MM.1S (cell line): Measurements from ENCODE around the gene PPIF.

ENCODE experiments used
- DNase-seq: peaks from one replicate; pipeline ENCODE4 v3.0.0-alpha.2; 2015
- H2AFZ ChIP-seq: fragments of 300-600 bp; sonication (generic); 2 replicates; pipeline ENCODE4 v1.6.0; 2016; ENCODE audit warnings: antibody characterized with exemption, low read length
- H3F3A ChIP-seq: fragments of 300-600 bp; sonication (generic); 2 replicates; pipeline ENCODE4 v1.6.1; 2016; ENCODE audit warnings: mild to moderate bottlenecking, antibody characterized with exemption, low read length, moderate library complexity, mixed read lengths; ENCODE audit not compliant: insufficient read depth
- H3K27ac ChIP-seq: fragments of 300-600 bp; sonication (generic); 2 replicates; pipeline ENCODE4 v1.5.1; 2016; ENCODE audit warnings: mild to moderate bottlenecking, low read length
- H3K27me3 ChIP-seq: fragments of 300-600 bp; sonication (generic); replicated peaks from 2 replicates; pipeline ENCODE4 v1.6.0; 2016; ENCODE audit warnings: low read length; ENCODE audit not compliant: insufficient read depth
- H3K36me3 ChIP-seq: fragments of 300-600 bp; sonication (generic); replicated peaks from 2 replicates; pipeline ENCODE4 v1.6.1; 2016; ENCODE audit warnings: mild to moderate bottlenecking, low read length, mixed read lengths; ENCODE audit not compliant: insufficient read depth
- H3K4me1 ChIP-seq: fragments of 300-600 bp; sonication (generic); 2 replicates; pipeline ENCODE4 v1.6.1; 2016; ENCODE audit warnings: low read length, mixed read lengths
- H3K4me2 ChIP-seq: fragments of 300-600 bp; sonication (generic); 2 replicates; pipeline ENCODE4 v1.6.0; 2016; ENCODE audit warnings: low read depth, low read length
- H3K4me3 ChIP-seq: fragments of 300-600 bp; sonication (generic); 2 replicates; pipeline ENCODE4 v1.5.1; 2016; ENCODE audit warnings: low read length, mixed read lengths
- H3K79me2 ChIP-seq: fragments of 300-600 bp; sonication (generic); 2 replicates; pipeline ENCODE4 v1.6.1; 2016; ENCODE audit warnings: mixed run types, low read length, mixed read lengths
- H3K9ac ChIP-seq: fragments of 300-600 bp; sonication (generic); 2 replicates; pipeline ENCODE4 v1.6.1; 2016; ENCODE audit warnings: low read length, mixed read lengths
- H3K9me2 ChIP-seq: fragments of 300-600 bp; sonication (generic); replicated peaks from 2 replicates; pipeline ENCODE4 v1.6.1; 2016; ENCODE audit warnings: mild to moderate bottlenecking, low read length, mixed read lengths; ENCODE audit not compliant: insufficient read depth
- H3K9me3 ChIP-seq: fragments of 300-600 bp; sonication (generic); replicated peaks from 2 replicates; pipeline ENCODE4 v1.6.1; 2016; ENCODE audit warnings: mild to moderate bottlenecking, low read length, mixed read lengths; ENCODE audit not compliant: insufficient read depth
- H4K20me1 ChIP-seq: fragments of 300-600 bp; sonication (generic); 2 replicates; pipeline ENCODE4 v1.6.1; 2016; ENCODE audit warnings: mild to moderate bottlenecking, low read length, moderate library complexity, mixed read lengths; ENCODE audit not compliant: insufficient read depth
- CTCF ChIP-seq: fragments of 300-600 bp; sonication (generic); IDR thresholded peaks from 2 replicates; pipeline ENCODE4 v1.5.1; 2016; ENCODE audit warnings: antibody characterized with exemption, low read length, mixed read lengths
- EZH2 ChIP-seq: fragments of 300-600 bp; sonication (generic); optimal IDR thresholded peaks from 2 replicates; pipeline ENCODE3; 2017; ENCODE audit warnings: low read depth, mild to moderate bottlenecking, antibody characterized with exemption, low read length, mixed read lengths
- EZH2phosphoT487 ChIP-seq: fragments of 300-600 bp; sonication (generic); IDR thresholded peaks from 2 replicates; pipeline ENCODE4 v1.6.1; 2018; ENCODE audit warnings: antibody characterized with exemption, low read length

The PPIF gene

GRCh38 chr10:79323602-79324001, 23.7 kb upstream of the PPIF start:
- Histone ChIP-seq H3K9ac (no peak overlapping the region), H3K4me2 (no peak overlapping the region), H3K9me2 (no peaks in the 10 kb centered on the region), H2AFZ (no peak overlapping the region), H3K36me3 (no peaks in the 10 kb centered on the region), H3K4me1 (peaks cover 6% of the 10 kb centered on the region), H3K27me3 (no peaks in the 10 kb centered on the region), H3K4me3 (no peak overlapping the region), H3K79me2 (no peaks in the 10 kb centered on the region), H3F3A (no peaks in the 10 kb centered on the region), H3K27ac (no peak overlapping the region), H3K9me3 (no peaks in the 10 kb centered on the region), H4K20me1 (no peaks in the 10 kb centered on the region)
- TF ChIP-seq EZH2 (no peak), EZH2phosphoT487 (no peak), CTCF (no peak)
- DNase-seq: no peak

- Histone ChIP-seq H3K9me3 (no peaks in the 10 kb centered on the region), H2AFZ (no peak overlapping the region), H3F3A (no peaks in the 10 kb centered on the region), H3K9me2 (no peaks in the 10 kb centered on the region), H4K20me1 (no peaks in the 10 kb centered on the region), H3K27me3 (no peaks in the 10 kb centered on the region), H3K4me3 (no peak overlapping the region), H3K4me1 (no peaks in the 10 kb centered on the region), H3K79me2 (no peaks in the 10 kb centered on the region), H3K36me3 (no peaks in the 10 kb centered on the region), H3K4me2 (no peak overlapping the region), H3K27ac (no peak overlapping the region), H3K9ac (no peak overlapping the region)
- TF ChIP-seq EZH2: no peak
- DNase-seq: no peak
Observed at GRCh38 chr10:79324032-79324695, 23.1 kb upstream of the PPIF start.

- DNase-seq: no peak
- Histone ChIP-seq H3K9me2 (no peaks in the 10 kb centered on the region), H3K9me3 (no peaks in the 10 kb centered on the region), H3K4me2 (no peak overlapping the region), H4K20me1 (no peaks in the 10 kb centered on the region), H3K36me3 (no peaks in the 10 kb centered on the region), H3F3A (no peaks in the 10 kb centered on the region), H2AFZ (no peak overlapping the region), H3K79me2 (no peaks in the 10 kb centered on the region), H3K4me1 (peaks cover 1% of the 10 kb centered on the region; the same call in 1 of the 2 replicates), H3K9ac (no peak overlapping the region), H3K4me3 (no peak overlapping the region), H3K27ac (no peak overlapping the region), H3K27me3 (no peaks in the 10 kb centered on the region)
- TF ChIP-seq EZH2phosphoT487 (no peak), EZH2 (no peak), CTCF (no peak)
Observed at GRCh38 chr10:79326361-79327089, 20.7 kb upstream of the PPIF start.

GRCh38 chr10:79327090-79327457, 20.2 kb upstream of the PPIF start:
- no peak for TF ChIP-seq CTCF
- TF ChIP-seq EZH2phosphoT487: no peak
- TF ChIP-seq EZH2: no peak
- peaks cover 6% of the 10 kb centered on the region for H3K4me1 ChIP-seq
- H3K4me2 ChIP-seq: no peak overlapping the region

More at GRCh38 chr10:79327090-79327457, 20.2 kb upstream of the PPIF start:
- Histone ChIP-seq H3K9ac (no peak overlapping the region), H2AFZ (no peak overlapping the region), H3K79me2 (no peaks in the 10 kb centered on the region), H3K36me3 (no peaks in the 10 kb centered on the region), H3K9me3 (no peaks in the 10 kb centered on the region), H3K4me3 (no peak overlapping the region), H3F3A (no peaks in the 10 kb centered on the region), H4K20me1 (no peaks in the 10 kb centered on the region), H3K27ac (no peak overlapping the region), H3K9me2 (no peaks in the 10 kb centered on the region), H3K27me3 (no peaks in the 10 kb centered on the region)
- DNase-seq: no peak
